T-helper 1 cell treated with Interleukin-12 subunit alpha and Interleukin-12 subunit beta and Interleukin-4 antibody, amounts not matched to agents 30 μg/mL and 1 μg/mL, for 36 hours (primary cell): ENCODE results near the gene FBL.
"Not testable (repeated sequence)": the region's sequence is repeated elsewhere in the genome, so short reads cannot be mapped to it uniquely, and the experiment has no call there.

ENCODE experiments used
- H3K27ac Mint-ChIP-seq: one replicate; pipeline ENCODE4 v1.8.0; 2021; ENCODE audit warnings: mild to moderate bottlenecking, mixed read lengths
- H3K27me3 Mint-ChIP-seq: one replicate; pipeline ENCODE4 v1.8.0; 2021; ENCODE audit warnings: low read depth, mixed read lengths
- H3K36me3 Mint-ChIP-seq: one replicate; pipeline ENCODE4 v1.8.0; 2021; ENCODE audit warnings: low read depth, mixed read lengths
- H3K4me1 Mint-ChIP-seq: one replicate; pipeline ENCODE4 v1.8.0; 2021; ENCODE audit warnings: low read depth, mixed read lengths
- H3K4me3 Mint-ChIP-seq: one replicate; pipeline ENCODE4 v1.8.0; 2021; ENCODE audit warnings: mild to moderate bottlenecking, moderate library complexity, mixed read lengths
- H3K9me3 Mint-ChIP-seq: one replicate; pipeline ENCODE4 v1.8.0; 2021; ENCODE audit warnings: mixed read lengths

Gene FBL

GRCh38 chr19:39881495-39882110 is 35.4 kb upstream of the FBL start:
- H3K9me3 Mint-ChIP-seq, H3K4me3 Mint-ChIP-seq: not testable (repeated sequence)

GRCh38 chr19:39880241-39880640 is 34.1 kb upstream of the FBL start:
- not testable (repeated sequence) for H3K9me3 Mint-ChIP-seq, H3K4me3 Mint-ChIP-seq, H3K4me1 Mint-ChIP-seq, H3K36me3 Mint-ChIP-seq, H3K27me3 Mint-ChIP-seq, H3K27ac Mint-ChIP-seq

More at GRCh38 chr19:39881495-39882110, 35.4 kb upstream of the FBL start:
- not testable (repeated sequence) for H3K4me1 Mint-ChIP-seq, H3K27ac Mint-ChIP-seq, H3K27me3 Mint-ChIP-seq, H3K36me3 Mint-ChIP-seq

- H3K27me3 Mint-ChIP-seq, H3K27ac Mint-ChIP-seq, H3K9me3 Mint-ChIP-seq, H3K4me3 Mint-ChIP-seq, H3K4me1 Mint-ChIP-seq, H3K36me3 Mint-ChIP-seq: not testable (repeated sequence)
Observed at GRCh38 chr19:39879796-39880195, 33.6 kb upstream of the FBL start.

GRCh38 chr19:39878866-39879265 is 32.7 kb upstream of the FBL start:
- H3K9me3 Mint-ChIP-seq, H3K27ac Mint-ChIP-seq, H3K36me3 Mint-ChIP-seq, H3K4me3 Mint-ChIP-seq, H3K27me3 Mint-ChIP-seq, H3K4me1 Mint-ChIP-seq: not testable (repeated sequence)

GRCh38 chr19:39878398-39878797 is 32.2 kb upstream of the FBL start:
- Mint-ChIP-seq H3K27me3 (no peaks in the 10 kb centered on the region), H3K9me3 (no peaks in the 10 kb centered on the region), H3K4me1 (no peaks in the 10 kb centered on the region), H3K36me3 (no peaks in the 10 kb centered on the region), H3K4me3 (no peak overlapping the region), H3K27ac (no peak overlapping the region)

- not testable (repeated sequence) for H3K9me3 Mint-ChIP-seq, H3K27ac Mint-ChIP-seq, H3K4me1 Mint-ChIP-seq, H3K4me3 Mint-ChIP-seq, H3K36me3 Mint-ChIP-seq, H3K27me3 Mint-ChIP-seq
Observed at GRCh38 chr19:39877982-39878381, 31.8 kb upstream of the FBL start.

- not testable (repeated sequence) for H3K36me3 Mint-ChIP-seq, H3K4me1 Mint-ChIP-seq, H3K27ac Mint-ChIP-seq, H3K9me3 Mint-ChIP-seq, H3K4me3 Mint-ChIP-seq, H3K27me3 Mint-ChIP-seq
Observed at GRCh38 chr19:39877488-39877887, 31.3 kb upstream of the FBL start.

- not testable (repeated sequence) for H3K9me3 Mint-ChIP-seq, H3K4me3 Mint-ChIP-seq, H3K27me3 Mint-ChIP-seq, H3K4me1 Mint-ChIP-seq, H3K36me3 Mint-ChIP-seq, H3K27ac Mint-ChIP-seq
Observed at GRCh38 chr19:39876486-39876885, 30.3 kb upstream of the FBL start.

- H3K4me3 Mint-ChIP-seq, H3K4me1 Mint-ChIP-seq, H3K27ac Mint-ChIP-seq, H3K27me3 Mint-ChIP-seq, H3K36me3 Mint-ChIP-seq, H3K9me3 Mint-ChIP-seq: not testable (repeated sequence)
Observed at GRCh38 chr19:39875401-39875864, 29.3 kb upstream of the FBL start.

- Mint-ChIP-seq H3K36me3 (no peaks in the 10 kb centered on the region), H3K27me3 (no peaks in the 10 kb centered on the region), H3K4me3 (no peak overlapping the region), H3K4me1 (no peaks in the 10 kb centered on the region), H3K9me3 (no peaks in the 10 kb centered on the region), H3K27ac (no peak overlapping the region)
Observed at GRCh38 chr19:39874404-39874803, 28.2 kb upstream of the FBL start.

GRCh38 chr19:39873385-39873784 is 27.2 kb upstream of the FBL start:
- H3K4me1 Mint-ChIP-seq: no peaks in the 10 kb centered on the region
- no peak overlapping the region for H3K27ac Mint-ChIP-seq
- H3K36me3 Mint-ChIP-seq: peaks cover 1% of the 10 kb centered on the region
- H3K9me3 Mint-ChIP-seq: no peaks in the 10 kb centered on the region
- H3K27me3 Mint-ChIP-seq: no peaks in the 10 kb centered on the region
- no peak overlapping the region for H3K4me3 Mint-ChIP-seq

GRCh38 chr19:39871886-39872866 is 26.0 kb upstream of the FBL start:
- no peaks in the 10 kb centered on the region for H3K27me3 Mint-ChIP-seq
- peaks cover 1% of the 10 kb centered on the region for H3K36me3 Mint-ChIP-seq
- no peaks in the 10 kb centered on the region for H3K4me1 Mint-ChIP-seq
- H3K27ac Mint-ChIP-seq: no peak overlapping the region
- no peak overlapping the region for H3K4me3 Mint-ChIP-seq
- H3K9me3 Mint-ChIP-seq: no peaks in the 10 kb centered on the region

- Mint-ChIP-seq H3K27ac (no peak overlapping the region), H3K9me3 (no peaks in the 10 kb centered on the region), H3K36me3 (peaks cover 1% of the 10 kb centered on the region)
Observed at GRCh38 chr19:39871362-39871761, 25.2 kb upstream of the FBL start.

GRCh38 chr19:39870171-39870971 is 24.2 kb upstream of the FBL start:
- Mint-ChIP-seq H3K4me1 (no peaks in the 10 kb centered on the region), H3K27ac (no peak overlapping the region), H3K27me3 (no peaks in the 10 kb centered on the region), H3K4me3 (no peak overlapping the region), H3K36me3 (peaks cover 1% of the 10 kb centered on the region), H3K9me3 (no peaks in the 10 kb centered on the region)

More at GRCh38 chr19:39871362-39871761, 25.2 kb upstream of the FBL start:
- Mint-ChIP-seq H3K4me1 (no peaks in the 10 kb centered on the region), H3K27me3 (no peaks in the 10 kb centered on the region), H3K4me3 (no peak overlapping the region)

- H3K4me1 Mint-ChIP-seq: no peaks in the 10 kb centered on the region
- H3K36me3 Mint-ChIP-seq: peaks cover 1% of the 10 kb centered on the region
- no peak overlapping the region for H3K4me3 Mint-ChIP-seq
- H3K27ac Mint-ChIP-seq: no peak overlapping the region
- H3K27me3 Mint-ChIP-seq: no peaks in the 10 kb centered on the region
- H3K9me3 Mint-ChIP-seq: no peaks in the 10 kb centered on the region
Observed at GRCh38 chr19:39867952-39868351, 21.8 kb upstream of the FBL start.
